Effector memory CD8-positive, alpha-beta T cell (primary cell): ENCODE results near the gene RBP3.
A peak's percentile ranks its signal among the peaks of the same experiment; 100 is the strongest.

ENCODE experiments used
- ATAC-seq: fragments of 150-1000 bp; cut with Tn5 transposase; replicated peaks from 2 replicates; pipeline ENCODE4 v1.10.0; 2021; ENCODE audit warnings: mild to moderate bottlenecking, moderate library complexity
- DNase-seq, 3 experiments: peaks; one replicate each; pipeline ENCODE4 v3.0.0; 2021
- H3K27ac Mint-ChIP-seq, 2 donors: one replicate each; pipeline ENCODE4 v1.8.0; 2022; ENCODE audit warnings: mild to moderate bottlenecking in 2 of 2, mixed read lengths in 2 of 2, moderate library complexity in 2 of 2
- H3K27me3 Mint-ChIP-seq, 2 donors: one replicate each; pipeline ENCODE4 v1.8.0; 2022; ENCODE audit warnings: mixed read lengths in 2 of 2
- H3K36me3 Mint-ChIP-seq: one replicate; pipeline ENCODE4 v1.8.0; 2022; ENCODE audit warnings: mild to moderate bottlenecking, moderate library complexity, mixed read lengths; ENCODE audit not compliant: insufficient read depth
- H3K4me1 Mint-ChIP-seq, 2 donors: one replicate each; pipeline ENCODE4 v1.8.0; 2022; ENCODE audit warnings: low read depth in 2 of 2, mixed read lengths in 2 of 2
- H3K4me3 Mint-ChIP-seq, 2 donors: one replicate each; pipeline ENCODE4 v1.8.0; 2022; ENCODE audit warnings: mild to moderate bottlenecking in 2 of 2, mixed read lengths in 2 of 2, moderate library complexity in 2 of 2
- H3K9me3 Mint-ChIP-seq, 2 donors: one replicate each; pipeline ENCODE4 v1.8.0; 2022; ENCODE audit warnings: mixed read lengths in 2 of 2
- total RNA-seq, 9 experiments: gene quantifications; one replicate each; lab custom pipeline; 2026; lab: John Stamatoyannopoulos, UW

The RBP3 gene
- 0 to 0.11 (median 0) reads per million in 9 experiments for total RNA-seq

- no peaks in the 10 kb centered on the region for H3K4me1 Mint-ChIP-seq
- no peak within 1 kb of the TSS for H3K4me3 Mint-ChIP-seq
- H3K9me3 Mint-ChIP-seq, result no peaks in the 10 kb centered on the region
- ATAC-seq (no peak), DNase-seq (no peak)
- no peak within 1 kb of the TSS for H3K27ac Mint-ChIP-seq
- H3K27me3 Mint-ChIP-seq, result peaks cover 0 to 10% of the 10 kb centered on the region in 2 donors
- H3K36me3 Mint-ChIP-seq, result no peaks in the 10 kb centered on the region
Measured at GRCh38 chr10:47348138-47348651, at the start of gene RBP3. Gene RBP3, plus strand, starts transcription at chr10:47348363. Its CDS starts 122 bp downstream, at chr10:47348485.

GRCh38 chr10:47298715-47299114 is 49.4 kb upstream of the RBP3 start:
- H3K27me3 Mint-ChIP-seq, result peaks cover 11% of the 10 kb centered on the region in 2 donors
- H3K27ac Mint-ChIP-seq, result no peak overlapping the region
- peaks cover 0 to 3% of the 10 kb centered on the region in 2 donors for H3K4me1 Mint-ChIP-seq
- no peak overlapping the region for H3K4me3 Mint-ChIP-seq
- H3K9me3 Mint-ChIP-seq, result no peaks in the 10 kb centered on the region
- H3K36me3 Mint-ChIP-seq, result no peaks in the 10 kb centered on the region
- no peak for ATAC-seq
- no peak for DNase-seq

- Mint-ChIP-seq H3K4me3 (peak within 1 kb of the TSS; percentile 63 to 67), H3K9me3 (no peaks in the 10 kb centered on the region)
Measured at GRCh38 chr10:47299611-47300428, 48.3 kb upstream of the RBP3 start, which contains the start of gene GDF10. Gene GDF10, plus strand, starts transcription at chr10:47300197. Its CDS starts 455 bp downstream, at chr10:47300652.

GRCh38 chr10:47300429-47300931 is 47.7 kb upstream of the RBP3 start:
- no peak for DNase-seq
- no peak for ATAC-seq
- H3K4me1 Mint-ChIP-seq, result peaks cover 0 to 3% of the 10 kb centered on the region in 2 donors
- no peaks in the 10 kb centered on the region for H3K36me3 Mint-ChIP-seq
- H3K27ac Mint-ChIP-seq, result no peak overlapping the region
- H3K27me3 Mint-ChIP-seq, result peaks cover 11% of the 10 kb centered on the region in 2 donors
- H3K4me3 Mint-ChIP-seq, result peak overlapping the region; percentile 63 to 67
- H3K9me3 Mint-ChIP-seq, result no peaks in the 10 kb centered on the region

More at GRCh38 chr10:47299611-47300428, 48.3 kb upstream of the RBP3 start, which contains the start of gene GDF10:
- H3K27me3 Mint-ChIP-seq, result peaks cover 11% of the 10 kb centered on the region in 2 donors
- no peak for DNase-seq
- peaks cover 0 to 3% of the 10 kb centered on the region in 2 donors for H3K4me1 Mint-ChIP-seq
- H3K27ac Mint-ChIP-seq, result no peak within 1 kb of the TSS
- H3K36me3 Mint-ChIP-seq, result no peaks in the 10 kb centered on the region
- ATAC-seq, result no peak

GRCh38 chr10:47301833-47302232 is 46.3 kb upstream of the RBP3 start:
- Mint-ChIP-seq H3K36me3 (no peaks in the 10 kb centered on the region), H3K27ac (no peak overlapping the region), H3K4me1 (peaks cover 0 to 3% of the 10 kb centered on the region in 2 donors), H3K4me3 (no peak overlapping the region), H3K9me3 (no peaks in the 10 kb centered on the region), H3K27me3 (peaks cover 11% of the 10 kb centered on the region in 2 donors)
- ATAC-seq, result no peak
- no peak for DNase-seq

DNA sequence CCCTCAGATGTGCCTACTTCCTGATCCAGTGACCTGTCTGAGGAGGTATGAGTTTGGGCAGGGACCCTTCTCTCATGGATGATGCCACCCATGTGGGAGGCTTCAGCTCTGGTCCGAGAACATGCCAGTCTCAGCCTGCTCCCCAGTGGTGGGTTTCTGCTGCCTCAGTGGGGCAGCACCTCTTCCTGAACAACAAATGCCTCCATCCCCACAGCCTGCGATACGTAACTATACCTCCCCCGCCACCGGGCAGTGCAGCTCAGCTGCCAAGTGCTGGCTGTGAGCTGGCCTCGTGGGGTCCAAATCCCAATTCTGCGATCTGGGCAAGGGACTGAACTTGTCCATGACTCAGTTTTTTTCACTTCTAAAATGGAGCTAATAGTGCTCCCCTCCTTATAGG is 45.1 kb upstream of the RBP3 start:
- H3K4me1 Mint-ChIP-seq, result peaks cover 0 to 3% of the 10 kb centered on the region in 2 donors
- H3K27me3 Mint-ChIP-seq, result peaks cover 11% of the 10 kb centered on the region in 2 donors
- no peaks in the 10 kb centered on the region for H3K9me3 Mint-ChIP-seq
- no peak overlapping the region for H3K4me3 Mint-ChIP-seq
- DNase-seq (no peak), ATAC-seq (no peak)
- no peak overlapping the region for H3K27ac Mint-ChIP-seq
- H3K36me3 Mint-ChIP-seq, result no peaks in the 10 kb centered on the region

DNA sequence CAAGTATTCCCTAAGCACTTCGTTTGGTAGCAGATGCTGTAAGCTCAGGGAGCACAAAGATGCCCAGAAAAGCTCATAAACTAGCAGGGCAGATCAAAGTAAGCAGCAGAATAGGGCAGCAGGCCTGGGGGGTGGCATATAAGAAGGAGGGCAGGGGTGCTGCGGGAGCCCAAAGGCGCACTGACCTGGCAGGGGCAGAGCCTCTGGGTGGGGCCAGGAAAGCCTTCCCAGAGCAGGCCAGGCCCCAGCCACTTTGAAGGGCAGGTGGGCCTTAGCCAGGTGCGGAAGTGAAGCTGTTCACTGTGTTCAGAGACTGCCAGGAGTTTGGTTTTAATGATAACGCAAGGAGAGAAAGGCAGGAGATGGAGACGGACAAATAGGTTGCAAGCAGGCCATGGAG is 44.3 kb upstream of the RBP3 start:
- DNase-seq (no peak), ATAC-seq (no peak)
- Mint-ChIP-seq H3K9me3 (no peaks in the 10 kb centered on the region), H3K36me3 (no peaks in the 10 kb centered on the region), H3K4me1 (peaks cover 0 to 3% of the 10 kb centered on the region in 2 donors), H3K27me3 (peaks cover 11% of the 10 kb centered on the region in 2 donors), H3K27ac (no peak overlapping the region), H3K4me3 (no peak overlapping the region)

GRCh38 chr10:47305566-47305965 is 42.6 kb upstream of the RBP3 start:
- Mint-ChIP-seq H3K27ac (no peak overlapping the region), H3K27me3 (peaks cover 7 to 16% of the 10 kb centered on the region in 2 donors), H3K36me3 (no peaks in the 10 kb centered on the region), H3K4me3 (no peak overlapping the region), H3K4me1 (peaks cover 0 to 3% of the 10 kb centered on the region in 2 donors), H3K9me3 (no peaks in the 10 kb centered on the region)
- no peak for ATAC-seq
- DNase-seq, result no peak

DNA sequence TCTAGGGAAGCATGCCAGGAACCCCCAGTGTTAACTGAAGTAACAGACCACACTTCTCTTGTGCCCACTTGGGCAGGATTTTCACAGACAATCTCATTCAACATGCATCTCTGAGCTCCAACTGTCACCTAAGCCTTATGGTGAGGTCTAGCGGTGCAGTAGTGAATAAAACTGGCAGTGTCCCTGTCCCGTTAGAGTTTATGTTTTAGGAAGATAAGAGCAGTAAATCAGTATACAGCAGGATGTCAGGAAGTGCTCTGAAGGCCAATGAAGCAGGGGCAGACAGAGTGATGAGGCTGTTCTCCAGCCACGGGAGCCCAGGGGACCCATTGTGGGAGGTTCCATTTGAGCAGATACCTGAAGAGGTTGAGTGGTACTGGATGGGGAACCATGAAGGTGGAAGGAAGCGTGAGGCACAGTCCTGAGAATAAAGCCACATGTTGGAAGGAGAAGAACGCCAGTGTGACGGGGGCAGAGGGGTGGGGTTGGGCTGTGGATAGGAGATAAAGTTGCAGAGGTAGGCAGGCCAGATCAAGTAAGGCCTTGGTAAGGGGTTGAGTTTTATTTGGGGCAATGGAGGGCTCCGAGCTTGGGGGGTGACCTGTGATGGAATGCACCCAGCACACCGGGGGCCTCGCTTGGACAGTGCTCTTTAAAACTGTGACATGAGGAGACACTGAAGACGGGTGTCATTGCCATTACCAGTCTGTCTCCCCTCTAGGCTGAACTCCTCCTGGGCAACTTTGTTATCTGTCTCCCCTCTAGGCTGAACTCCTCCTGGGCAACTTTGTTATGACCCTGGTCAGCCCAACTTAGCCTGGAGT is 41.6 kb upstream of the RBP3 start:
- Mint-ChIP-seq H3K4me3 (no peak overlapping the region), H3K9me3 (no peaks in the 10 kb centered on the region)

DNA sequence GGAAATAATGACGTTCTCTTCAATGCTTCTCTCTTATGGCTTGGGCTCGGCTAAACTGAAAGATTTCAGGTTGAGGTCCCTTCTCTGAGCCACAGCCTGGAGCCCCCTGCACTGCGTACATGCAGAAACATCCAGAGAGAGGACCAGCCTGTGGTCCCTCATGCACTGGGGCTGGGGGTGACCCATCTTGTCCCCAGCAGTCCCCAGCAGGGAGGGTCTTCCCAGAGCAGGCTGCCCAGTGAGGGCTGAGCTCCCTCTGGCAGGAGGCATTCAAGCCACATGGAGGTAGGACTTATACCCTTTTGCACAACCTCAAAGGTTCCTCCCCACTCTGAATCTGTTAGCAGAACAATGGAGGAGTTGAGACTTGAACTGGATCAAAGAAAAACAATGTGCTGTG is 40.8 kb upstream of the RBP3 start:
- DNase-seq (no peak), ATAC-seq (no peak)
- Mint-ChIP-seq H3K4me1 (peaks cover 0 to 13% of the 10 kb centered on the region in 2 donors), H3K9me3 (no peaks in the 10 kb centered on the region), H3K4me3 (no peak overlapping the region), H3K27ac (no peak overlapping the region), H3K36me3 (no peaks in the 10 kb centered on the region), H3K27me3 (peaks cover 0 to 6% of the 10 kb centered on the region in 2 donors)

More for the DNA sequence above, 41.6 kb upstream of the RBP3 start:
- ATAC-seq, result no peak
- no peak overlapping the region for H3K27ac Mint-ChIP-seq
- H3K4me1 Mint-ChIP-seq, result peaks cover 0 to 6% of the 10 kb centered on the region in 2 donors
- peaks cover 0 to 6% of the 10 kb centered on the region in 2 donors for H3K27me3 Mint-ChIP-seq
- no peak for DNase-seq
- no peaks in the 10 kb centered on the region for H3K36me3 Mint-ChIP-seq

- Mint-ChIP-seq H3K36me3 (no peaks in the 10 kb centered on the region), H3K9me3 (no peaks in the 10 kb centered on the region), H3K4me3 (no peak overlapping the region), H3K27ac (no peak overlapping the region), H3K4me1 (peaks cover 0 to 13% of the 10 kb centered on the region in 2 donors), H3K27me3 (peaks cover 0 to 6% of the 10 kb centered on the region in 2 donors)
- no peak for ATAC-seq
- DNase-seq, result no peak
Measured at GRCh38 chr10:47308775-47309174, 39.4 kb upstream of the RBP3 start.

DNA sequence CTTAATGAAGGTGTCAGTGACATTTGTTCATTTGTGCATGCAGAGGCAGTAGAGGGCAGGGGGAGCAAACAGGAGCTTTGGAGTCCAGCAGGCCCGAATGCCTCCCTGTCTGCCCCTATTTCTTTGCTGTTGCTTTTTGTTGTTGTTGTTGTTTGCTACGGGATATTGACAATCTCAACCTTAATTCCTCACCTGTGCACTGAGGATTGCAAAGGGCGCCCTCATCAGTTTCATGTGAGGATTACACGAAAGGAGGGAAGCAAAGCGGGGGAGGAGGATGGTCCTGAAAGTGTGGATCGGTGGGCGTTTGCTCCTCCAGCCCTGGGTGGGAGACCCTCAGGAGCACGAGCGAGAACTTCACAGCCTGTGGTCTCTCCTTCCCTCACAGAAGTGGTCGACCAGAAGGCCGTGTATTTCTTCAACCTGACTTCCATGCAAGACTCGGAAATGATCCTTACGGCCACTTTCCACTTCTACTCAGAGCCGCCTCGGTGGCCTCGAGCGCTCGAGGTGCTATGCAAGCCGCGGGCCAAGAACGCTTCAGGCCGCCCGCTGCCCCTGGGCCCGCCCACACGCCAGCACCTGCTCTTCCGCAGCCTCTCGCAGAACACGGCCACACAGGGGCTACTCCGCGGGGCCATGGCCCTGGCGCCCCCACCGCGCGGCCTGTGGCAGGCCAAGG is 38.6 kb upstream of the RBP3 start:
- Mint-ChIP-seq H3K27me3 (peaks cover 0 to 6% of the 10 kb centered on the region in 2 donors), H3K4me1 (peaks cover 0 to 13% of the 10 kb centered on the region in 2 donors)

More for the DNA sequence above, 38.6 kb upstream of the RBP3 start:
- no peak overlapping the region for H3K4me3 Mint-ChIP-seq
- no peak overlapping the region for H3K27ac Mint-ChIP-seq
- H3K36me3 Mint-ChIP-seq, result no peaks in the 10 kb centered on the region
- no peak for ATAC-seq
- H3K9me3 Mint-ChIP-seq, result no peaks in the 10 kb centered on the region
- DNase-seq, result no peak
